HG03469 (cell line): Measurements from ENCODE around the gene CAPN8.

Experiments used
- ATAC-seq: cut with Tn5 transposase; IDR thresholded peaks from one replicate; pipeline ENCODE4 v1.9.1; 2021; ENCODE audit warnings: mild to moderate bottlenecking, moderate library complexity, moderate number of reproducible peaks; ENCODE audit not compliant: unreplicated experiment

The CAPN8 gene

GRCh38 chr1:223665592-223666312, at the start of gene CAPN8:
Gene CAPN8, minus strand, starts transcription at chr1:223665701. Its CDS starts 55 bp downstream, at chr1:223665646.
- no peak for ATAC-seq

- no peak for ATAC-seq
These were observed 49.5 kb upstream of the CAPN8 start for GRCh38 chr1:223714849-223715603.

- ATAC-seq, result no peak
These were observed 48.9 kb upstream of the CAPN8 start for GRCh38 chr1:223714421-223714724.

- ATAC-seq, result no peak
These were observed 48.3 kb upstream of the CAPN8 start for GRCh38 chr1:223713546-223714420.

GRCh38 chr1:223712850-223713474, 47.5 kb upstream of the CAPN8 start:
- ATAC-seq, result peak; percentile 9

GRCh38 chr1:223712194-223712849, 46.8 kb upstream of the CAPN8 start, which contains the start of gene CAPN2:
Gene CAPN2, plus strand, starts transcription at chr1:223712539. Its CDS starts 102 bp downstream, at chr1:223712641.
- ATAC-seq, result peak; percentile 48

- no peak for ATAC-seq
These were observed 46.3 kb upstream of the CAPN8 start for GRCh38 chr1:223711747-223712193.

GRCh38 chr1:223711173-223711572, 45.7 kb upstream of the CAPN8 start:
- no peak for ATAC-seq

- ATAC-seq, result no peak
These were observed 45.0 kb upstream of the CAPN8 start for GRCh38 chr1:223710179-223711133.

GRCh38 chr1:223709598-223709997, 44.1 kb upstream of the CAPN8 start:
- no peak for ATAC-seq

- ATAC-seq, result no peak
These were observed 43.3 kb upstream of the CAPN8 start for GRCh38 chr1:223708651-223709268.

GRCh38 chr1:223708001-223708359, 42.5 kb upstream of the CAPN8 start:
- ATAC-seq, result no peak

GRCh38 chr1:223707256-223708000, 41.9 kb upstream of the CAPN8 start:
- no peak for ATAC-seq

GRCh38 chr1:223706077-223706973, 40.8 kb upstream of the CAPN8 start:
- no peak for ATAC-seq

- ATAC-seq, result no peak
These were observed 39.7 kb upstream of the CAPN8 start for GRCh38 chr1:223704921-223705878.

- no peak for ATAC-seq
These were observed 38.1 kb upstream of the CAPN8 start for GRCh38 chr1:223703668-223704013.
